Adrenal gland (tissue), 5 donors: ENCODE data around the gene CALM3.

Experiments used
- CTCF ChIP-seq, 6 experiments: fragments of 450-650 bp in 4 of 6; fragments of 200-600 bp in 2 of 6; sonication (generic) in 1 of 6; IDR thresholded peaks; 1 replicate in 5 of 6; 2 replicates in 1 of 6; pipeline versions ENCODE4 v1.5.1 to v1.8.0; 2016 to 2021; ENCODE audit warnings: antibody characterized with exemption in 6 of 6, mild to moderate bottlenecking in 2 of 6, moderate library complexity in 1 of 6
- POLR2A ChIP-seq, 2 donors: fragments of 450-650 bp; IDR thresholded peaks; one replicate each; pipeline ENCODE4 v1.6.1; 2017; ENCODE audit warnings: antibody characterized with exemption in 2 of 2, mild to moderate bottlenecking in 2 of 2, moderate library complexity in 1 of 2
- donor health status: DM: no; HTN: no; CAD: no.

- TF ChIP-seq CTCF (IDR thresholded peaks at IDR 0.05) (no peak), POLR2A (IDR thresholded peaks at IDR 0.05) (no peak)
Observed at GRCh38 chr19:46640656-46641055, 39.5 kb downstream of the CALM3 start.
